AG09309 (cell line): Measurements from ENCODE around the gene RBBP8NL.

ENCODE experiments used
- DNase-seq: peaks from one replicate; pipeline ENCODE4 v3.0.0-alpha.2; 2010; ENCODE audit warnings: low read depth
- H3K4me3 ChIP-seq: 2 replicates; pipeline ENCODE4 v1.5.1; 2011; ENCODE audit warnings: mild to moderate bottlenecking, low read depth, low read length, moderate library complexity; ENCODE audit not compliant: control insufficient read depth
- TF ChIP-seq, protein P1 (sequence below): IDR thresholded peaks from 2 replicates; pipeline ENCODE4 v1.5.1; 2011; ENCODE audit warnings: mild to moderate bottlenecking, low read depth, low read length, inconsistent platforms; ENCODE audit not compliant: insufficient read depth, control insufficient read depth; ENCODE audit errors: missing control alignments

RBBP8NL gene

DNA sequence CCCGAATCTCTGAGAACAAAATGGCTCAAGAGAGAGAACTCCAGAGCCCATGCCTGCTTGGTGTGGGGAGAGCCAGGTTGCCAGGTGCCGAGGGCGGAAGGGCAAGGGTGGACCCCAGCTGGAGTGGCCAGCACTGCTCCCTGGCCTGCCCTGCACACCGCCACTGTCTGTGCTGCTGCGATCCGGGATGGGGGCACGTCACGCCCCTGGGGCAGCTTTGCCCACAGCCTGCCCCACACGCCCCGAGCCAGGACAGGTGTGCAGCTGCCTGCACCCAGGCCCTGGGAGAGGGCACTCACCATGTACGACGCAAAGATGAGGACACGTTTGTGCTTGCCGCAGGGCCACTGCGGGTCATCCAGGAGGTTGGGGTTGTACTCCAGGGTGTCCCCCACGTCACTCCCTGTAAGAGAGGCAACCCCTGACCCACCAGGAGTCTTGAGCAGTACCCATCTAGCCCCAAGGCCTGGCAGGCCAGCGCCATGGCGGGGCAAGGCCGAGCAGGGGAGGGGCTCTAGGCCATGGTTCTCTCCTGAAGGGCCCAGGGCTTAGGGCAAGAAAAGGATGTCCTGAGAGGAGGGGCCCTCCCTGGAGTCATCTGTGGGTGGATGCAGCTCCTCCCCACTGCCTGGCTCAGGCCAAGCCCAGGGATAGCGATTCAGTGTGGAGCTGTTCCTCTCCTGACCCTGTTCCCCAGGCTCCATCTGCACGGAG lies 34.6 kb downstream of the RBBP8NL start:
- H3K4me3 ChIP-seq = no peak overlapping the region
- DNase-seq = no peak
- TF ChIP-seq, protein P1, sequence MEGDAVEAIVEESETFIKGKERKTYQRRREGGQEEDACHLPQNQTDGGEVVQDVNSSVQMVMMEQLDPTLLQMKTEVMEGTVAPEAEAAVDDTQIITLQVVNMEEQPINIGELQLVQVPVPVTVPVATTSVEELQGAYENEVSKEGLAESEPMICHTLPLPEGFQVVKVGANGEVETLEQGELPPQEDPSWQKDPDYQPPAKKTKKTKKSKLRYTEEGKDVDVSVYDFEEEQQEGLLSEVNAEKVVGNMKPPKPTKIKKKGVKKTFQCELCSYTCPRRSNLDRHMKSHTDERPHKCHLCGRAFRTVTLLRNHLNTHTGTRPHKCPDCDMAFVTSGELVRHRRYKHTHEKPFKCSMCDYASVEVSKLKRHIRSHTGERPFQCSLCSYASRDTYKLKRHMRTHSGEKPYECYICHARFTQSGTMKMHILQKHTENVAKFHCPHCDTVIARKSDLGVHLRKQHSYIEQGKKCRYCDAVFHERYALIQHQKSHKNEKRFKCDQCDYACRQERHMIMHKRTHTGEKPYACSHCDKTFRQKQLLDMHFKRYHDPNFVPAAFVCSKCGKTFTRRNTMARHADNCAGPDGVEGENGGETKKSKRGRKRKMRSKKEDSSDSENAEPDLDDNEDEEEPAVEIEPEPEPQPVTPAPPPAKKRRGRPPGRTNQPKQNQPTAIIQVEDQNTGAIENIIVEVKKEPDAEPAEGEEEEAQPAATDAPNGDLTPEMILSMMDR = no peak

DNA sequence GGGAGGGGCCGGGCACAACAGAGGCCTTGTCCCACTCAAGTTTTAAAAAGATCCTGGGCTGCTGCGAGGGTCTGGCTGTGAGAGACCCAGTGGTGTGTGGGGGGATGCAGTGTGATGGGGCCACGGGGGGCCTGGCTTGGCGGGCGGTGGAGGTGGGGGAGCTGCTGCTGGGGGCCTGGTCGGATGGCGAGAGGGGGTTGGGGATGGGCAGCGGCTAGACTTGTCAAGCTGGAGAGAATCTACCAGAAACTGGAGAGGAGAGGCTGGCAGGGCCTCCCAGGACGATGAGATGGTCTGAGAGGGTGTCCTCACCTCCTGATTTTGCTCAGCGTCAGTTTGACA lies 35.3 kb downstream of the RBBP8NL start:
- no peak for DNase-seq
- H3K4me3 ChIP-seq = no peak overlapping the region
- TF ChIP-seq, protein P1 = no peak

DNA sequence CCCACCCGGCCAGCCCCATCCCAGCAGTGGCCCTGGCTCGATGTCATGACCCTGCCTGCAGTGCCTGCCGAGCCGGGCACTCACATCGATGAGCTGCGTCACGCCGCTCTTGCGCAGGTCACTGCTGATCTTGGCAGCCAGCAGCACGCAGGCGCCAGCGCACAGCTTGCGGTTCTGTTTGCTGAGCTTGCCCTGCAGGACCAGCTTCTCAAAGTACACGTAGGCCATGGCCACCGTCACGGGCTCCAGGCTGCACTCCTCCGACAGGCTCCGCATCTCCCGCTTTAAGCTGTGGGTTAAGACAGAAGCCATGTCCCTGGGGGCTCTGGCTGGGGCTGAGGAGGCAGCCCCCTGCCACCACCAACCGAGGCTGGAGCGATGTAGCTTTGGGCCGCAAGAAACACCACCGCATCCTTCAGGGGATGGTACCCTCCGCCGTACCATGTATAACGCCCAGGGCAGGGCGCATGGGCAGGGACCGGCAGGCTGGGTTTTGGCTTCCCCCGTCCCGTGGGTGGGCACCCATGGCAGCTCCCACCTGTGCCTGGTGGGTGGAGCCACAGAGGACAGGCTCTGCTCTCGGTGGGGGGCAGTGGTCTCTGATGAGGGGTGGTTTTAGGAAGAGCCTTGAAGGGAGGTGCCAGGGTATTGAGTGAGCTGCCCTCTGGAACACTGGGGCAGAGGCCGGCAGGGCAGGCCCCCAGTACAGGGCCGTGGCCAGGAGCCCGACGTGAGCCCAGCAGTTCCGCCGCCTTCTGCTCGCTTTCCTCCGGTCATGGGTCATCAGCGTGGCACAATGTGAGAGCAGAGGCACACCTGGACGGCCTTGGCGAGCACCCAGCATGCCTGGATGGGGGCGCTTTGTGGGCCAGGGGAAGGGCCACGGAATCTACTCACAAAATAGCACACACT lies 35.9 kb downstream of the RBBP8NL start:
- TF ChIP-seq, protein P1 = no peak
- no peak for DNase-seq
- H3K4me3 ChIP-seq = no peak overlapping the region

DNA sequence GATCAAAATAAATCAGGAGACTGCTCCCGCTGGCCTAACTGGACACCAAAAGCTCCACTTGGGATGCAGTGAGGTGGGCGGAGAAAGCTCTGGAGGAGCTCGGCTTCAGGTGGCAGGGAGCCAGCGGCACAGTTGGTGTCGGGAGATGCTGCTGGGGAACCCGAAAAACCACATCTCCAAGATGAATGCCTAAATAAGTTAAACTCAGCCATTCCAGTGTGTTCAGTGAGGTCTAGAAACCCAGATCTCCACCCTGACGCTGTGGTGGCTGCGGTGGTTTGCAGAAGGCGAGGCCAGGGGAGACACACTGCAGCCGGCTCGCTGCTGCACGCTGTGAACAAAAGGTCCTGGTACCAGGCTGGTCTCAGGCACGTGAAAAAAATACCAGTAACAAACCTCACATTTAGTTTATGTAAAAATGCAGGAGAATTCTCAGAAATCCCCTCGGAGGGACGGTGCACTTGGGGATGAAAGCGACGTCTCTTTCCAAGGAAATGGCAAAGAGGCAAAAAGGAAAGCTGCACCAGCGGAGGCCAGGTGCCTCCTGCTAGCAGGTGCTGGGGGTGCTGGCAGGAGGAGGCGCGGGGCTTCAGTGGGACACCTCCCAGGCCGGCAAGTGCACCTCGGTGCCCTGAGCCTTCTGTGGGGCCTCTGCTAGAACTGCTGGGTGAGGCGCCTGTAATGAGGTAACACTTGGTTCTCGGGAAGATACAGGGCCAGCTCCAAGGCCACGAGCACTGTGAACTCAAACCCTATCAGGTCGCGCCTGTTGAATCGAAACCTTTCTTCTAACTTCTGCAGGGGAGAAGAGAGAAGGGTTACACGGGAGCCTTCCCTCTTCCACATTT lies 36.8 kb downstream of the RBBP8NL start:
- no peak for DNase-seq
- TF ChIP-seq, protein P1 = no peak
- no peak overlapping the region for H3K4me3 ChIP-seq

DNA sequence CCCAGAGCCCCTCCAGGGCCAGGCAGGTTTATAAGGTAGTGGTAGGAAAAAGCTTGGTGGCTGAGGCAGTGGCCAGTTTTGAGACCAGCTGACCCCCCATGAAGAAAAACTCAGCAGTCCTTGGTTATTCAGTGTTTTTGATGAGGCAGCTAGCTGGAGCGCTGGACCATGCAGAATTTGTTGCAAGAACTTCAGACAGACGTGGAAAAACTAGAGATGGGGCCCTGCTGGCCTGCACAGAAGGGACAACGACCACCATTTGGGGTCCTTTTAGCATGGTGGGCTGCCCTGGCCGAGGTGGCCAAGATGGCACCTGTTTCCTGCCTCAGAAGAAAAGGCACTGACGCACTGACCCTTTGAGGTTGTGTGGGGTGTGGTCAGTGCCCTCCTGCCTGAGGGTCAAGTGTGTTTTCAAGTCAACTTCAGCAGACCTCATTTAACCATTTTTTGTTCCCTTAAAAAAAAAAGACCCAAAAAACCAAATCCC lies 37.7 kb downstream of the RBBP8NL start:
- TF ChIP-seq, protein P1 = no peak

More for the DNA sequence above, 37.7 kb downstream of the RBBP8NL start:
- no peak overlapping the region for H3K4me3 ChIP-seq
- no peak for DNase-seq
